GM10266 (cell line): ENCODE results near the gene METTL25B.

ENCODE experiments used
- DNase-seq: peaks from one replicate; pipeline ENCODE4 v3.0.0; 2012; ENCODE audit errors: extremely low spot score
- TF ChIP-seq, protein P1 (sequence below): IDR thresholded peaks from 2 replicates; pipeline ENCODE4 v1.5.1; 2012; ENCODE audit warnings: mild to moderate bottlenecking, low read depth; ENCODE audit not compliant: control insufficient read depth, insufficient read depth; ENCODE audit errors: missing control alignments

The METTL25B gene

DNA sequence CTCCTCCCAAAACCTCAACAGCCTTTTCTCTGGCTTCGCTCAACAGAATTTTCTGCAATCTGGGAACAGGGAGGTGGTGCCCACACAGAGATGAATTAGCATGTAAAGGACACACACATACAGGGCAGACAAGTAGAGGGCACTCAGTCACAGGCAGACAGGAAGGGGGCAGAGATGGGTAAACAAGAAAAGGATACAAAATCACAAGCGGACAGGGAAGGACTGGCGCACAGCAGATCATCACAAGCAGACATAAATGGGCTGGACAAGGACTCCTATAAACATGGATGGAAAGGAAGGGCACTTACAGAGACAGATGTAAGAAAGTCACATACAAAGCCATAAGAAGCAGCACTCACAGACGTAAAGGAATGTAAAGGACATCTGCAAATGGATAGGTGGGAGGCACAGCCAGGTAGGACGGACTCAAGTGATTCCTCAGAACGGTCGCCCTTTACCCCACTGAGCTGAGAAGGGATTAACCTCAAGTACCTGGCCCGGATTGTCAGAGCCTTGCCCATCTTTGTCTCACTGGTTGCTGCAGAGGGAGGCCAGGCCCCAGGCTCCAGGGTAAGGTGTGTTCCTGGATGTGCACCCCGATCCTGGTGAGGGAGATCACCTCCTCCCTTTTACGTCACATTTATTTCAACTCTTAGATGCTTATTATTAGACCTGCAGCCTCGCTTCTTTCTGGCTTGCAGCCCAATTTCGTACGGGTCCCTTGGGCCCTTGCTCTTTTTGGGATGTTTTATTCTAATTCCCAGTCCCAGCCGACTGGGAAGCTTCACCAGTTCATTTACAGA lies 38.2 kb downstream of the METTL25B start:
- TF ChIP-seq, protein P1, sequence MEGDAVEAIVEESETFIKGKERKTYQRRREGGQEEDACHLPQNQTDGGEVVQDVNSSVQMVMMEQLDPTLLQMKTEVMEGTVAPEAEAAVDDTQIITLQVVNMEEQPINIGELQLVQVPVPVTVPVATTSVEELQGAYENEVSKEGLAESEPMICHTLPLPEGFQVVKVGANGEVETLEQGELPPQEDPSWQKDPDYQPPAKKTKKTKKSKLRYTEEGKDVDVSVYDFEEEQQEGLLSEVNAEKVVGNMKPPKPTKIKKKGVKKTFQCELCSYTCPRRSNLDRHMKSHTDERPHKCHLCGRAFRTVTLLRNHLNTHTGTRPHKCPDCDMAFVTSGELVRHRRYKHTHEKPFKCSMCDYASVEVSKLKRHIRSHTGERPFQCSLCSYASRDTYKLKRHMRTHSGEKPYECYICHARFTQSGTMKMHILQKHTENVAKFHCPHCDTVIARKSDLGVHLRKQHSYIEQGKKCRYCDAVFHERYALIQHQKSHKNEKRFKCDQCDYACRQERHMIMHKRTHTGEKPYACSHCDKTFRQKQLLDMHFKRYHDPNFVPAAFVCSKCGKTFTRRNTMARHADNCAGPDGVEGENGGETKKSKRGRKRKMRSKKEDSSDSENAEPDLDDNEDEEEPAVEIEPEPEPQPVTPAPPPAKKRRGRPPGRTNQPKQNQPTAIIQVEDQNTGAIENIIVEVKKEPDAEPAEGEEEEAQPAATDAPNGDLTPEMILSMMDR = no peak
- DNase-seq = no peak

DNA sequence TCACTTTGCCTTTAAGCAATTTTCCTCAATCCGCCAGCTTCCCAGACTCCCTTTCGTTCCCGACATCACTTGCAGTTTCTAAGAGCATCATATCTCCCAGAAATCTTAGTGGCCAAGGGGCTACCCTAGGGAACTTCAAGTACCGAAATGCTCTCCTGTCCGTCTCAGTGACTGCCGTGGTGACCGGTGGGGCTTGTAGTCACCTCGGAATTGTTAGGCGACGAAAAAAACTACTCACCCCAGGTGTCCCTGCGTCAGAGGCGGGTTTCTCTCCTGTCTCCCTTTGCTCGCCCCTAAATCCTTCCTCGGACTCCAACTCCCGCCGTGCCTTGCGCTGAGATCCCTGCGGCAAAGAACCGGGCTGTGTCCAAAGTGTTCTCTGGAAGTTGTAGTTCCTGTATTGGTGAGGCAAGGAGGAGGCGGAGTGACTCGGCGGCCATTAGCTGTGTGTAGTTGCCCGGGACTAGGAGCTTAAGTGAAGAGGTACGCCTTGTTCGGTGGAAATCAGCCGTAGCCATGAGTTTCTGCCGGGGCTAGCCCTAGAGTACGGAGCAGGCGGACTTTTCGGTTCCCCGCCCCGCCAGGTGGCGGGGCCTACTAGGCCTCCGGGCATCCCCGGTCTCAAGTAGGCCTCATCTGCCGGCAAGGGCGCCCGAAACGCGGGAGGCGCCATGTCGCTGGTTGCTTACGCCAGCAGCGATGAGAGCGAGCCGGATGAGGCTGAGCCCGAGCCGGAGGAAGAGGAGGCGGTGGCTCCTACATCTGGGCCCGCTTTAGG lies 39.0 kb downstream of the METTL25B start, which contains the start of gene PRCC:
Gene PRCC (plus strand): TSS at position 435 of the 778 bp plus-strand sequence. CDS start 237 bp downstream, at position 672.
- DNase-seq = peak; percentile 89
- TF ChIP-seq, protein P1 = no peak

- DNase-seq = no peak
- TF ChIP-seq, protein P1 = no peak
These were observed 39.8 kb downstream of the METTL25B start for GRCh38 chr1:156767879-156768604.

GRCh38 chr1:156768610-156769295 lies 40.5 kb downstream of the METTL25B start:
- TF ChIP-seq, protein P1 = no peak
- DNase-seq = no peak

GRCh38 chr1:156772222-156772621 lies 44.0 kb downstream of the METTL25B start:
- no peak for DNase-seq
- TF ChIP-seq, protein P1 = no peak

DNA sequence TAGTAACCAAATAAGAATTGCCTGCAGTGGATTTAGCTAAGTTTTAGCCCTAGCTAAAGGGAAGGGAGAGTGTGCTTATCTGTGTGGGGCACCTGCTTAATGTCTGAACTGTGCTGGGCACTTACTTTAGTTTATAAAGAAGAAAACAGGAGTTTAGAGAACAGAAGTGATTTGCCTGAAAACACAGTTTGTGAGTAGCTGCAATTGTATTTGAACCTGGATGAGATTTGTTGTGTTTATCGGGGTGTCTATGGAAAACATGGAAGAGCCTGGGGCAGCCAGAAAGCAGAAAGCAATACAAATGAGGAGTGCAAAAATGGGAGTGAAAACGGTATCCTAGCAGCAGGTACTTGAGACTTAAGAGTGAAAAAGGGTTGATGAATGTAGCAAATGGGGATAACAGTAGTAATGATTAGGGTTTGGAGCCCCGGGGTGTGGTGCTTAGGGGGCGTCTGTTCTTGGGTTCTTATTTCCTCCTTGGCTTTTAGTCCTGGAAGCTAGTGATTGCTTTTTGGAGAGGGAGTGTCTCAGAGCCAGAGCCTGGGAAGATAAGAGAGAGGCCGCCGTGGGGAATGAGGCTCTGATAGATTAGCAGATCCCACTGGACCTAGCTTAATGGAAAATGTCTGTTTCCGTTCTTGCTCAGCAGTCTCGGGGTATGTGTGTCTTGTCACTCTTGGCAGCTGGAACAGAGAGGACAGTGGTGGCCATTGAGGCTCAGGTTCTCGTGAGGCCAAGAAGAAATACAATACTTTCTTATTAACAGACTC lies 44.6 kb downstream of the METTL25B start:
- DNase-seq = no peak
- TF ChIP-seq, protein P1 = no peak
